MCF 10A (cell line): ENCODE results near the gene NBDY. TPM values are rescaled to one million over a fixed set of nuclear protein-coding genes. Genes with fewer than 3 reads are reported as not detected.

Experiments used
- BruUV-seq: library from RNA; stranded (reverse); fragments of 400-500 nt; replicated peaks from 2 replicates; lab custom pipeline; 2021; lab: Mats Ljungman, UMichigan
- CTCF ChIA-PET: fragments of 300-600 bp; sonication (Branson Sonifier 250); formaldehyde crosslinking; extraction: SDS; loops from one replicate; lab custom pipeline; 2021; ENCODE audit warnings: antibody characterized with exemption, inconsistent platforms; lab: Yijun Ruan, JAX
- POLR2A ChIA-PET: fragments of 300-600, 350-650 bp; sonication (Branson Sonifier 250); formaldehyde crosslinking; extraction: SDS; loops from one replicate; lab custom pipeline; 2020; ENCODE audit warnings: antibody characterized with exemption, inconsistent platforms; lab: Yijun Ruan, JAX
- DNase-seq: peaks from one replicate; pipeline ENCODE4 v3.0.0-alpha.2; 2018; ENCODE audit not compliant: unreplicated experiment
- H3K27ac Mint-ChIP-seq: one replicate; pipeline ENCODE4 v1.8.0; 2022; ENCODE audit warnings: mild to moderate bottlenecking, low read depth, mixed read lengths; ENCODE audit not compliant: unreplicated experiment
- H3K27me3 Mint-ChIP-seq: one replicate; pipeline ENCODE4 v1.8.0; 2022; ENCODE audit warnings: mixed read lengths; ENCODE audit not compliant: insufficient read depth, unreplicated experiment
- H3K36me3 Mint-ChIP-seq: one replicate; pipeline ENCODE4 v1.8.0; 2022; ENCODE audit warnings: mild to moderate bottlenecking, moderate library complexity, mixed read lengths; ENCODE audit not compliant: insufficient read depth, unreplicated experiment
- H3K4me1 Mint-ChIP-seq: one replicate; pipeline ENCODE4 v1.8.0; 2022; ENCODE audit warnings: mixed read lengths; ENCODE audit not compliant: insufficient read depth, unreplicated experiment
- H3K4me3 Mint-ChIP-seq: one replicate; pipeline ENCODE4 v1.8.0; 2022; ENCODE audit warnings: mild to moderate bottlenecking, moderate library complexity, mixed read lengths; ENCODE audit not compliant: unreplicated experiment
- H3K9me3 Mint-ChIP-seq: one replicate; pipeline ENCODE4 v1.8.0; 2022; ENCODE audit warnings: mixed read lengths; ENCODE audit not compliant: unreplicated experiment
- CTCF ChIP-seq: fragments of 200-600 bp; IDR thresholded peaks from one replicate; pipeline ENCODE4 v1.8.0; 2022; ENCODE audit warnings: antibody characterized with exemption, mild to moderate bottlenecking; ENCODE audit not compliant: unreplicated experiment
- intact Hi-C: fragments of 100-400 bp; cut with micrococcal nuclease; formaldehyde crosslinking; loops from 2 replicates; pipeline ENCODE4 v1.14.1; 2022
- total RNA-seq: library from RNA; stranded (reverse); gene quantifications from 2 replicates; pipeline ENCODE4 v1.2.3, GENCODE V29; 2022

Gene NBDY
- total RNA-seq, 1 experiment from 2014 or later: 54.0 TPM

GRCh38 chrX:56793112-56793430 lies 64.0 kb downstream of the NBDY start:
- no peak for DNase-seq
- peaks cover 13% of the 10 kb centered on the region for H3K4me1 Mint-ChIP-seq
- CTCF ChIA-PET: interaction anchor here (1.2 to 2.1 kb wide), 3 partner anchors 10 to 186 kb away, joined by 3 to 5 read pairs (median 5); no protein-coding TSS in a partner anchor
- POLR2A ChIA-PET: no interaction called here
- peaks cover 20% of the 10 kb centered on the region for H3K36me3 Mint-ChIP-seq
- no peak overlapping the region for H3K27ac Mint-ChIP-seq
- TF ChIP-seq CTCF: no peak
- intact Hi-C loops: no loop called here
- no TSS peak for BruUV-seq
- H3K9me3 Mint-ChIP-seq: no peaks in the 10 kb centered on the region
- peaks cover 50% of the 10 kb centered on the region for H3K27me3 Mint-ChIP-seq
- no peak overlapping the region for H3K4me3 Mint-ChIP-seq

GRCh38 chrX:56793521-56794320 lies 64.7 kb downstream of the NBDY start:
- intact Hi-C loops: no loop called here
- POLR2A ChIA-PET: no interaction called here
- Mint-ChIP-seq H3K36me3 (peaks cover 20% of the 10 kb centered on the region), H3K27me3 (peaks cover 51% of the 10 kb centered on the region), H3K4me1 (peaks cover 15% of the 10 kb centered on the region), H3K27ac (no peak overlapping the region), H3K4me3 (no peak overlapping the region), H3K9me3 (no peaks in the 10 kb centered on the region)
- DNase-seq: no peak
- BruUV-seq: no TSS peak
- no peak for TF ChIP-seq CTCF
- CTCF ChIA-PET: interaction anchor here (1.2 to 2.1 kb wide), 3 partner anchors 9 to 185 kb away, joined by 3 to 5 read pairs (median 5); no protein-coding TSS in a partner anchor

DNA sequence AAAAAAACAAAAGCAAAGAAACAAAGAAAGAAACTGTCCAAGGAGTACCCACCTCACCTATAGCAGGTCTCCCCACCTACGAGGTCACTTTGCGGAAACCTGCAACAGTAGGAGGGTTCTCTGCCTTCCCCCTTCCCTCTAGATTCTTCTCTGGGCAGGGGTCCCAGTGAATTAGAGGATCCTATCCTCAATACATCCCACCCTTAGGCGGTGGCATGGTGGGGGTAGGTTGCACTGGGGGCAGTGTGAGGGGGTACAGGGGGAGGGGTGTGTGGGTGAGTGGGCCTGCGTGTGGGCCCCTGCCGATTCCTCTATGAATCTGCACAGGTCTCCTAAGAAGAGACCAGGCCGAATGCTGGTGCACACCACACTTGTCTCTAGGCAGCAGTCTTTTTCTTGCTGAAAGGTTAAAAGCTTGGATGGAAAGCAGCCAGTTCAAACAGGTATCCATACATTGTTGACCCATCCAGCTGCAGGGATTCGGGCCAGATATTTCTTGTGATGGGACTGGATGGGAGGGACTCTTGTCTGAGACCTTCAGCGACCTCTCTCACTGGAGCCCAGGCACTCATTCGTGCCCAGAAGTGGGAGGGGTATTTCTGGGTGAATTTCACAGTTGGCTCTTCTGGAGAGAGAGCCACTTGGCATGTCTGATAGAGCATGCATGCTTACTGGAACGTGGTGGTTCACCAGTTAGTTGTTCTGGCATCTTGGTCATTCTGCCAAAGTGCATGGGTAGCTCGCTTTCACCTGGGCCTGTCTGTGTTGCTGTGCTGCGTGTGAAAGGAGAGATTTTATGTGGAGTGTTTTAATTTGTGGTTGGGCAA lies 65.6 kb downstream of the NBDY start:
- no peak for DNase-seq
- Mint-ChIP-seq H3K36me3 (peaks cover 20% of the 10 kb centered on the region), H3K9me3 (no peaks in the 10 kb centered on the region), H3K4me1 (peaks cover 15% of the 10 kb centered on the region), H3K27ac (no peak overlapping the region), H3K27me3 (peaks cover 57% of the 10 kb centered on the region), H3K4me3 (no peak overlapping the region)
- CTCF ChIA-PET: interaction anchor here (0.6 to 1.4 kb wide), 4 partner anchors 8 to 940 kb away, joined by 3 to 5 read pairs (median 4); no protein-coding TSS in a partner anchor
- intact Hi-C loops: no loop called here
- TF ChIP-seq CTCF: no peak
- BruUV-seq: no TSS peak
- POLR2A ChIA-PET: interaction anchor here (0.7 kb wide), 1 partner anchor 405 kb away, joined by 3 read pairs; no protein-coding TSS in a partner anchor
